Neural progenitor cell (in vitro differentiated cells): ENCODE results near the gene INPP5D. TPM values are rescaled to one million over a fixed set of nuclear protein-coding genes. Genes with fewer than 3 reads are reported as not detected.

Source experiments
- DNase-seq: peaks from one replicate; pipeline ENCODE4 v3.0.0-alpha.2; 2016; ENCODE audit warnings: low spot score
- H2AFZ ChIP-seq: fragments of 200-600 bp; sonication (generic); replicated peaks from 2 replicates; pipeline ENCODE4 v1.6.1; 2016; ENCODE audit warnings: antibody characterized with exemption
- H3F3A ChIP-seq: fragments of 200-600 bp; sonication (generic); 2 replicates; pipeline ENCODE4 v1.6.1; 2016; ENCODE audit warnings: antibody characterized with exemption, low read depth
- H3K27ac ChIP-seq: fragments of 200-600 bp; sonication (generic); 2 replicates; pipeline ENCODE4 v1.5.1; 2016; ENCODE audit warnings: mild to moderate bottlenecking
- H3K27me3 ChIP-seq: fragments of 200-600 bp; sonication (generic); 2 replicates; pipeline ENCODE4 v1.6.1; 2016; ENCODE audit warnings: mild to moderate bottlenecking, moderate library complexity
- H3K36me3 ChIP-seq: fragments of 200-600 bp; sonication (generic); 2 replicates; pipeline ENCODE4 v1.5.1; 2016
- H3K4me1 ChIP-seq: fragments of 200-600 bp; sonication (generic); 2 replicates; pipeline ENCODE4 v1.6.1; 2016; ENCODE audit warnings: mixed run types
- H3K4me2 ChIP-seq: fragments of 200-600 bp; sonication (generic); 2 replicates; pipeline ENCODE4 v1.6.1; 2016
- H3K4me3 ChIP-seq: fragments of 200-600 bp; sonication (generic); 2 replicates; pipeline ENCODE4 v1.5.1; 2016
- H3K79me2 ChIP-seq: fragments of 200-600 bp; sonication (generic); 2 replicates; pipeline ENCODE4 v1.6.1; 2016; ENCODE audit warnings: low read depth
- H3K9ac ChIP-seq: fragments of 200-600 bp; sonication (generic); 2 replicates; pipeline ENCODE4 v1.6.1; 2016
- H3K9me3 ChIP-seq: fragments of 200-600 bp; sonication (generic); 2 replicates; pipeline ENCODE4 v1.5.1; 2016; ENCODE audit warnings: low read depth
- H4K20me1 ChIP-seq: fragments of 200-600 bp; sonication (generic); 2 replicates; pipeline ENCODE4 v1.6.1; 2016; ENCODE audit warnings: low read depth
- H3K27ac Mint-ChIP-seq: 3 replicates; pipeline ENCODE4 v1.8.0; 2021; ENCODE audit warnings: mixed read lengths
- H3K27me3 Mint-ChIP-seq: 2 replicates; pipeline ENCODE4 v1.8.0; 2022; ENCODE audit warnings: low read depth, mild to moderate bottlenecking, inconsistent platforms, moderate library complexity, mixed read lengths; ENCODE audit not compliant: insufficient read depth
- H3K36me3 Mint-ChIP-seq: 3 replicates; pipeline ENCODE4 v1.8.0; 2021; ENCODE audit warnings: mixed read lengths
- H3K4me1 Mint-ChIP-seq: 3 replicates; pipeline ENCODE4 v1.8.0; 2021; ENCODE audit warnings: mixed read lengths
- H3K4me3 Mint-ChIP-seq: 3 replicates; pipeline ENCODE4 v1.8.0; 2021; ENCODE audit warnings: mild to moderate bottlenecking, moderate library complexity, mixed read lengths
- H3K9me3 Mint-ChIP-seq: 3 replicates; pipeline ENCODE4 v1.8.0; 2020; ENCODE audit warnings: mixed read lengths
- EZH2 ChIP-seq: fragments of 200-600 bp; sonication (generic); IDR thresholded peaks from 2 replicates; pipeline ENCODE4 v1.6.1; 2017; ENCODE audit warnings: antibody characterized with exemption, mild to moderate bottlenecking, moderate library complexity
- EZH2phosphoT487 ChIP-seq: fragments of 200-600 bp; sonication (generic); IDR thresholded peaks from 2 replicates; pipeline ENCODE4 v1.6.1; 2017; ENCODE audit warnings: antibody characterized with exemption
- total RNA-seq: library from RNA; depleted of rRNA; stranded (reverse); fragments of >200 nt; gene quantifications from 2 replicates; pipeline ENCODE4 v1.2.3, GENCODE V29; 2015; ENCODE audit warnings: low replicate concordance
- TF ChIP-seq, protein P1 (sequence below): fragments of 200-600 bp; sonication (generic); IDR thresholded peaks from 2 replicates; pipeline ENCODE4 v1.5.1; 2017; ENCODE audit warnings: antibody characterized with exemption, mild to moderate bottlenecking

Gene INPP5D
- total RNA-seq, 1 donor from 2014 or later: 4.2 TPM

DNA sequence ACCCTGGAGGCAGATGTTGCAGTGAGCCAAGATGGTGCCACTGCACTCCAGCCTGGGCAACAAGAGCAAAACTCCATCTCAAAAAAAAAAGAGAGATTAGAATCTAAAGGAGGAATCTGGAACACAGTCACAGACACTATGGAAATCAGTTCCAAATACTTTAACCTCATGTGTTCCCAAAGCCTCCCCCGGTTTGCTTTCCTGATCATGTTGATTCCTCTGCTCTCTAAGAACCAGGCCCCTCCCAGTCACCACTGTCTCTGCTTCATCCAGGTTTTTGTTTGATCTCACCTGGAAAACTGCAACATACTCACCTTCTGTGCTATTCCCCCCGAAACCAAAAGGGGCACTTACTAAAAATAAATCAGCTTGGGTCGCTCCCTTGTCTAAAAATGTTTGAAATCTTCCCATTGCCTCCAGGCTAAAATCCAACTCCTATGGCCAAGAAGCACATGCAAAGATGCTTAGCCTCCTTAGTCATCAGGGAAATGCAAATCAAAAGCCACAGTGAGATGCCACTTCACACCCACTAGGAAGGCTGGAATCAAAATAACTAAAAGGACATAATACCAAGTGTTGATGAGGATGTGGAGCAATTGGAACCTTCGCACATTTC lies 33.8 kb upstream of the INPP5D start:
- H3K9ac ChIP-seq: no peak overlapping the region
- no peak overlapping the region for H3K4me3 ChIP-seq
- no peaks in the 10 kb centered on the region for H3K9me3 Mint-ChIP-seq
- H3K9me3 ChIP-seq: no peaks in the 10 kb centered on the region
- no peak for DNase-seq
- H3K27me3 Mint-ChIP-seq: no peaks in the 10 kb centered on the region
- H3K36me3 Mint-ChIP-seq: no peaks in the 10 kb centered on the region
- H3F3A ChIP-seq: no peaks in the 10 kb centered on the region
- no peak overlapping the region for H2AFZ ChIP-seq
- H3K27me3 ChIP-seq: no peaks in the 10 kb centered on the region
- H3K4me3 Mint-ChIP-seq: no peak overlapping the region
- peaks cover 3% of the 10 kb centered on the region for H3K4me1 Mint-ChIP-seq
- TF ChIP-seq, protein P1, sequence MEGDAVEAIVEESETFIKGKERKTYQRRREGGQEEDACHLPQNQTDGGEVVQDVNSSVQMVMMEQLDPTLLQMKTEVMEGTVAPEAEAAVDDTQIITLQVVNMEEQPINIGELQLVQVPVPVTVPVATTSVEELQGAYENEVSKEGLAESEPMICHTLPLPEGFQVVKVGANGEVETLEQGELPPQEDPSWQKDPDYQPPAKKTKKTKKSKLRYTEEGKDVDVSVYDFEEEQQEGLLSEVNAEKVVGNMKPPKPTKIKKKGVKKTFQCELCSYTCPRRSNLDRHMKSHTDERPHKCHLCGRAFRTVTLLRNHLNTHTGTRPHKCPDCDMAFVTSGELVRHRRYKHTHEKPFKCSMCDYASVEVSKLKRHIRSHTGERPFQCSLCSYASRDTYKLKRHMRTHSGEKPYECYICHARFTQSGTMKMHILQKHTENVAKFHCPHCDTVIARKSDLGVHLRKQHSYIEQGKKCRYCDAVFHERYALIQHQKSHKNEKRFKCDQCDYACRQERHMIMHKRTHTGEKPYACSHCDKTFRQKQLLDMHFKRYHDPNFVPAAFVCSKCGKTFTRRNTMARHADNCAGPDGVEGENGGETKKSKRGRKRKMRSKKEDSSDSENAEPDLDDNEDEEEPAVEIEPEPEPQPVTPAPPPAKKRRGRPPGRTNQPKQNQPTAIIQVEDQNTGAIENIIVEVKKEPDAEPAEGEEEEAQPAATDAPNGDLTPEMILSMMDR: no peak
- TF ChIP-seq EZH2phosphoT487 (no peak), EZH2 (no peak)
- H3K4me1 ChIP-seq: no peaks in the 10 kb centered on the region
- H3K79me2 ChIP-seq: no peaks in the 10 kb centered on the region
- no peak overlapping the region for H3K4me2 ChIP-seq
- H3K36me3 ChIP-seq: no peaks in the 10 kb centered on the region
- no peaks in the 10 kb centered on the region for H4K20me1 ChIP-seq
- H3K27ac ChIP-seq: no peak overlapping the region
- H3K27ac Mint-ChIP-seq: no peak overlapping the region

DNA sequence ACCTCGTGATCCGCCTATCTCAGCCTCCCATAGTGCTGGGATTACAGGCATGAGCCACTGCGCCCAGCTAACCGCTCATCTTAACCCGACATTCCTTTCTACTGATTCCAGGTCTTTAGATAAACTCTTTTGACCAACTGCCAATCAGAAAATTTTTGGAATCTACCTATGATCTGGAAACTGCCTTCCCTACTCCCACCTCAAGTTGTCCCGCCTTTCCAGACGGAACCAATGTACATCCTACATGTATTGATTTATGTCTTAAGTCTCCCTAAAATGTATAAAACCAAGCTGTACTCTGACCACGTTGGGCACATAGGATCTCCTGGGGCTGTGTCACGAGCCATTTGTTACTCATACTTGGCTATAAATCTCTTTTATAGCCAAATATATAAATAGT lies 30.8 kb upstream of the INPP5D start:
- Mint-ChIP-seq H3K36me3 (no peaks in the 10 kb centered on the region), H3K27ac (no peak overlapping the region), H3K27me3 (peaks cover 11% of the 10 kb centered on the region), H3K9me3 (no peaks in the 10 kb centered on the region), H3K4me1 (peaks cover 17% of the 10 kb centered on the region), H3K4me3 (no peak overlapping the region)
- no peaks in the 10 kb centered on the region for H3K79me2 ChIP-seq
- H3K4me2 ChIP-seq: no peak overlapping the region
- peaks cover 6% of the 10 kb centered on the region for H3K4me1 ChIP-seq
- DNase-seq: no peak
- H3K27me3 ChIP-seq: no peaks in the 10 kb centered on the region
- TF ChIP-seq EZH2phosphoT487 (no peak), EZH2 (no peak)
- TF ChIP-seq, protein P1: no peak
- H3K9ac ChIP-seq: no peak overlapping the region
- no peak overlapping the region for H3K4me3 ChIP-seq
- H3K27ac ChIP-seq: no peak overlapping the region
- H3F3A ChIP-seq: no peaks in the 10 kb centered on the region
- H4K20me1 ChIP-seq: no peaks in the 10 kb centered on the region
- no peaks in the 10 kb centered on the region for H3K36me3 ChIP-seq
- H3K9me3 ChIP-seq: no peaks in the 10 kb centered on the region
- H2AFZ ChIP-seq: no peak overlapping the region

DNA sequence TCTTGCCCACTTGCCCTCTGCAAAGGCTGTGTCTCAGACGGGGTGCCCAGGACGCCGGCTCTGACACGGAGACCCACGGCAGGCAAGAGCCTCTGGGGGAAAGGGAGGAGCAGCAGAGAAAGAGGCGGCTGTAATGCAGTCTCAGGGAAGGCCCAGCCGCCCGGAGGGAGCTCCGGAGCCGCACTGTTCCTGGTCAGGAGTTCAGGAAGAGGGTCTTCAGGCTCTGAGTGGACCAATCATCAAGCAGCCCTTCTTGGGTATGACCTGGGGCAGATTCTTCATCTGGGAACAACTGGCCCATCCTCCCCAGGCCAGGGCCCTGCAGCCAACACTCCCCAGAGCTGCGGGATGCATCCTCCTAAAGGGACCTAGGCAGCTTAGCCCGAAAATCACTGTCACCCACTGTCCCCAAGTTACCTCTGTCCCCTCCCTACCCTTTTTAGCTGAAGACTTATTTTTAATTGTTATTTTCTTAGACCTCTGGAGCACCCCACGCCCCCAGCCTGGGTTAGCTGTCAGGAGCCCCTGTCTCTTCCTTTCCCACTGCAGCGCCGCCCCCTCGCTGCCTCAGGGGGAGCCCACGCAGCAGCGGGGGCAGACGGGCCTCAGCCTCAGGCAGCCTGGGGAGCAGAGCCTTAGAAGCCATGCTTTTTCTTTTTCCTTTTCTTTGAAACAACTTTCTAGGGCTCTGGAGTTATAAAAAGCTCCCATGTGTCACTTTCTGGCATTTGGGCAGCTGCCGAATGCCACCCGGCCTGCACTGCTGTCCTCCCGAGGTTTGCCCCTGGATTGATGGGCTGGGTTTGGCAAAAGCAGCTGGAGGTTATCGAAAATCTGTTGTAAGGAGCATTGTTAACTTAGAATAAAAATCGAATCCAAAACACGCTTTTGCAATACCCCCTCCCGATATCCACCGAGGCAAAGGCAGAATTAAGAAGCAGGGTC lies 28.3 kb upstream of the INPP5D start:
- Histone ChIP-seq H3F3A (peaks cover 17% of the 10 kb centered on the region), H3K4me2 (no peak overlapping the region), H4K20me1 (no peaks in the 10 kb centered on the region), H2AFZ (peak overlapping the region; percentile 89), H3K9me3 (no peaks in the 10 kb centered on the region), H3K9ac (no peak overlapping the region), H3K27ac (no peak overlapping the region), H3K36me3 (no peaks in the 10 kb centered on the region), H3K79me2 (no peaks in the 10 kb centered on the region), H3K27me3 (no peaks in the 10 kb centered on the region), H3K4me3 (no peak overlapping the region), H3K4me1 (peaks cover 6% of the 10 kb centered on the region)
- H3K36me3 Mint-ChIP-seq: no peaks in the 10 kb centered on the region
- no peak overlapping the region for H3K4me3 Mint-ChIP-seq
- H3K4me1 Mint-ChIP-seq: peaks cover 20% of the 10 kb centered on the region
- H3K27me3 Mint-ChIP-seq: peaks cover 11% of the 10 kb centered on the region
- H3K27ac Mint-ChIP-seq: no peak overlapping the region
- no peak for TF ChIP-seq EZH2
- no peak for TF ChIP-seq EZH2phosphoT487
- TF ChIP-seq, protein P1: peak; percentile 12
- DNase-seq: peak; percentile 41
- no peaks in the 10 kb centered on the region for H3K9me3 Mint-ChIP-seq
